GM12801 (cell line): ENCODE measurements around the gene KMT2B.

Experiments
- TF ChIP-seq, protein P1 (sequence below): IDR thresholded peaks from one replicate; pipeline ENCODE4 v1.5.1; 2011; ENCODE audit warnings: control low read depth; ENCODE audit not compliant: insufficient read length; ENCODE audit errors: extremely low read depth

Gene KMT2B

DNA sequence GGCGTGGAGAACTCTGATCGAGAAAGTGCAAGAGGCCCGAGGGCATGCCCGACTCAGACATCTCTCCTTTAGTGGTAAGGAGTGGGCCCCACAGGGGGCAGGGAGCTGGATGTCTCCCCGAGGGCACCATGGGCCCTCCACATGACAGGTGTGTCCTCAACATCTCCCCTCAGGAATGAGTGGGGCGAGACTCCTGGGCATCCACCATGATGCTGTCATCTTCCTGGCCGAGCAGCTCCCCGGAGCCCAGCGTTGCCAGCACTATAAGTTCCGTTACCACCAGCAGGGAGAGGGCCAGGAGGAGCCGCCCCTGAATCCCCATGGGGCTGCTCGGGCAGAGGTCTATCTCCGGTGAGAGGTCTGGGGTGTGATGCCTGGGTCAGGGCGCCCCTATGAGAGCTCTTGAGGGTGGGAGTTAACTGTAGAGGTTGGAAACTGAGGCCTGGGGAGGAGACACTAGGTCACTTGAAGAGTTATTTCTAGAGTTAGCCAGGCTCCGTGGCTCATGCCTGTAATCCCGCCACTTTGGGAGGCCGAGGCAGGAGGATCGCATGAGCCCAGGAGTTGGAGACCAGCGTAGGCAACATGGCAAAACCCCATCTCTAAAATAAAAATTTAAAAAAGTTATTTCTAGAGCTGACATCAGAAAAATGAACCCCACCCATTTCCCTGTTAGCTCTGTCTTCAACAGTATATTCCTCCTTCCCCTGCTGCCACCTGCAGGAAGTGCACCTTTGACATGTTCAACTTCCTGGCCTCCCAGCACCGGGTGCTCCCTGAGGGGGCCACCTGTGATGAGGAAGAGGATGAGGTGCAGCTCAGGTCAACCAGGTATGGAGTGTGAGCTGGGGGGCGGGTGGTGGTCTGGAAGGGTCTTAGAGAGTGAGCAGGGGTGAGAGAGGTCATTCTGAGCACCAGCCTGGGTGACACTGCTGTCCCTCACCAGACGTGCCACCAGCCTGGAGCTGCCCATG lies 19.4 kb downstream of the KMT2B start:
- TF ChIP-seq, protein P1, sequence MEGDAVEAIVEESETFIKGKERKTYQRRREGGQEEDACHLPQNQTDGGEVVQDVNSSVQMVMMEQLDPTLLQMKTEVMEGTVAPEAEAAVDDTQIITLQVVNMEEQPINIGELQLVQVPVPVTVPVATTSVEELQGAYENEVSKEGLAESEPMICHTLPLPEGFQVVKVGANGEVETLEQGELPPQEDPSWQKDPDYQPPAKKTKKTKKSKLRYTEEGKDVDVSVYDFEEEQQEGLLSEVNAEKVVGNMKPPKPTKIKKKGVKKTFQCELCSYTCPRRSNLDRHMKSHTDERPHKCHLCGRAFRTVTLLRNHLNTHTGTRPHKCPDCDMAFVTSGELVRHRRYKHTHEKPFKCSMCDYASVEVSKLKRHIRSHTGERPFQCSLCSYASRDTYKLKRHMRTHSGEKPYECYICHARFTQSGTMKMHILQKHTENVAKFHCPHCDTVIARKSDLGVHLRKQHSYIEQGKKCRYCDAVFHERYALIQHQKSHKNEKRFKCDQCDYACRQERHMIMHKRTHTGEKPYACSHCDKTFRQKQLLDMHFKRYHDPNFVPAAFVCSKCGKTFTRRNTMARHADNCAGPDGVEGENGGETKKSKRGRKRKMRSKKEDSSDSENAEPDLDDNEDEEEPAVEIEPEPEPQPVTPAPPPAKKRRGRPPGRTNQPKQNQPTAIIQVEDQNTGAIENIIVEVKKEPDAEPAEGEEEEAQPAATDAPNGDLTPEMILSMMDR: no peak

DNA sequence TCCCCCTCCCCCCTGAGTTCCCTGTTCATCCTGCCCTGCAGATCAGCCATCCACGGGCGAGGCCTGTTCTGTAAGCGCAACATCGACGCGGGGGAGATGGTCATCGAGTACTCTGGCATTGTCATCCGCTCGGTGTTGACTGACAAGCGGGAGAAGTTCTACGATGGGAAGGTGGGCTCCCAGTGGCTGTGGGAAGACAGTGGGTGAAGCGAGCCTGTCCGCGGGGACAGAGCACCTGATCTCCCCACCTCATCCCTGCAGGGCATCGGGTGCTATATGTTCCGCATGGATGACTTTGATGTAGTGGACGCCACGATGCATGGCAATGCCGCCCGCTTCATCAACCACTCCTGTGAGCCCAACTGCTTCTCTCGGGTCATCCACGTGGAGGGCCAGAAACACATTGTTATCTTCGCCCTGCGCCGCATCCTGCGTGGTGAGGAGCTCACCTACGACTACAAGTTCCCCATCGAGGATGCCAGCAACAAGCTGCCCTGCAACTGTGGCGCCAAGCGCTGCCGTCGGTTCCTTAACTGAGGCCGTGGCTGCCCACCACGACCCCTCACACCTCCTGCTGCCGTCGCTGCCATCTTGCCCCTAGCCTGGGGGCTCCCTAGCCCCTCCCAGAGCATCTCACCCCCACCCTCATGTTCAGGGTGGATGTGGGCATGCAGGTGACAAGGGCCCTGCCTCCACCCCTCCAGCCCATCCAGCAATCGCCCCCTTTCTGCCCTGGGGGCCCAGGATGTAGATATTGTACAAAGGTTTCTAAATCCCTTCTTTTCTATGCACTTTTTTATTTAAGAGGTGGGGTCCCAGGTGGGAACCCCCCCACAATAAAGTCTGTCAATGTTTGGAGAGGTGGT lies 20.5 kb downstream of the KMT2B start:
- TF ChIP-seq, protein P1: no peak

DNA sequence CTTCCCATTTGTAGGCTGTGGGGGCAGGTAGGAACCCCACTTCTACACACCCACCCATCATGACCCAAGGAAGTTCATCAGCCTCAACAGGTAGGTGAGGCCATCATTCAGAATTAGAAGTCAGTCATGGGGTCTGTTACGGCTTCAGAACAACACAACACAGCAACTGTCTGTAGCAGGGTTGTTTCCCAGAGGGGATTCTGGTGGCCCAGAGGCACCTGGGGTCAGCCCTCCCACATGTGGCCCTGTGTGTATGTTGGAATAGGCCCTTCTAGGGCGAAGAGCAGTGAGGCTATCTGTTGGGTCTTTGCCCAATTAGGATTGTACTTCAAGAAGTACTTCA lies 21.1 kb downstream of the KMT2B start:
- TF ChIP-seq, protein P1: no peak

DNA sequence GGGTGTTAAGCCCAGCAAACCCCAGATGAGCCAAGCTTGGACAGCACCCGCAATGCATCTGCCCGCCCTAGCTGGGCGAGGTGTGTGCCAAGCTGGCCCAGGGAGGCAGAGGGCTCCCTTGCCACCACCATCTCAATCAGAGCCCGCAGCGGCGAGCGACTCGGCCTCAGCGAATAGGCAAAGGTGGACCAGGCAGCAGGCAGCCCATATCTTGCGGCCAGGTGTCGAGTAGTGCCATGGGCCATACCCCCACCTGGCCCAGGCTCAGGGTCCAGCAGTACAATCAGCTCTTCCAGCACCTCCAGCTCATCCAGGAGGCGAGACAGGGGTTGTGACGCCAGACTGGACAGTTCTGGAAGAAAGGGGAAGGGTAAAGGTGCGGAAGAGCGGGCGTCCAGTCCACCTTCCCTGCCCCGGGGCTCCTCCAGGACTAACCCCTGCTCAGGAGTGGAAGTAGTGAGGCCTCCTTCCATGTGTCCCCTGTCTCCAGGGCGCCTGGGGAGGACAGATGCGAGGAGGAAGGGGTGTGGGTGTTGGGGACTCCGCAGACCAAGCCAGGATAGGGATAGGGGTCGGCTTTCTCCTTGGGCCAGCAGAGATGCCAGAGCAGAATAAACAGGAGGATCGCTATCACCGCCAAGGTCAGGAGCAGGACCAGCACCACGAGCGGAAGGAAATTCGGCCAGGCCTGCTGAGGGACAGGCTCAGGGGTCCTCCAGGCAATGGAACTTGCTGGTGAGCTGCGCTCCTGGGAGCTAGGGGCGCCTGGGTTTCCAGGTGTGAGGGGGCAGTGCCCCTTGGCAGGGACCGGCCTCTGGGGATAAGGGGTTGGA lies 21.7 kb downstream of the KMT2B start:
- TF ChIP-seq, protein P1: no peak

DNA sequence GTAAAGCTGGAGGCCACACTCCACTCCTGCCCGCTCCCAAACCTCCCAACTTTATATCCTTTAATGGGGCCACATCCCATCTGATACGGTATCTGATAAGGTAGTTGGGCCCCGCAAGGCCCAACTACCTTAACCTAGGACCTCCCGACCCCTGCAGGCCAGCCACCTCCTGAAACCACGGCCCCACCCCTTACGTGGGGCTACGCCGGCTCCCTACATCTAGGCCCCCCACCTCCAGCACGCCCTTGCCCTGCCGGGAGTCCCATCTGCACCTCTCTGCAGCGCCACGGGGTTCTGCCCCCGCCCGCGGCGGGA lies 22.3 kb downstream of the KMT2B start:
- TF ChIP-seq, protein P1: no peak

DNA sequence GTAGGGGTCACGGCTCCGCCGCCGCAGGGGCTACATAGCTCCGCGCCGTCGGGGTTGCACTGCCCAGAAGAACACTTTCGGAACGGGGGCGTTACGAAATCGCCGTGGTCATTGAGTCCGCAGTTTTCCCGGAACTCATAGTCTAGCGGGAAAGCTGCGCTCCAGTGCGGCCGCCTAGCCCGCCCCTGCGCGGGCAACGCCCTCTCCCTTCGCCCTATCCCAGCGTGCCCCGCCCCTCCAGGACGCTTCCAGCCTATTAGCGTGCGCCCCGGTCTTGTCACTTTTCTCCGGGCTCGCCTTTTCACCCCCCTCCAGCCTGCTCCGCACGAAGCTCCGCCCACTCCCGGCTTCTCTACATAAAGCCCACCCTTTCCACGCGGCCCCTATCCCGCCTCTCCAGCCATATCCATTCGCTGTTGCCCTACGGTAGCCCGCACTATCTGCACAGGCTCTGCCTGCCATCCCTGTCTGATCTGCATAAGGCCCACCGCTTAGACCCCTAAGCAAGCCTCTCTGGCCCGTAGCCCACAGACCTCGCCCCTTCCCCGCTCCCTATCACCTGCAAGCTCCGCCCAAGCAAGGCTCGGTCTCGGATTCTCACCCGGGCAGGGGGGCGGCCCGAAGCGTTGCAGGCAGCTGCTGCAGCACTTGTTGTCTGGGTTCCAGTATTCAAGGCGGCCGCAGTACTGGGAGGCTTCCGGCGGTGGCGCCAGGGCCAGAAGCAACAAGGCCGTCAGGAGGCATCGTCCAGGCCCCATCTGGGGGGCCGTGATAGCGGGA lies 22.8 kb downstream of the KMT2B start:
- TF ChIP-seq, protein P1: no peak
